Testis (tissue), 3 donors: ENCODE data around the gene ARL10. TPM values are rescaled to one million over a fixed set of nuclear protein-coding genes. Genes with fewer than 3 reads are reported as not detected.

Source experiments
- DNase-seq: peaks from one replicate; pipeline ENCODE4 v3.0.0-alpha.2; 2019
- H3K27ac ChIP-seq, 2 donors: fragments of 200-600 bp; sonication (generic); one replicate each; pipeline ENCODE4 v1.5.1; 2019
- H3K27me3 ChIP-seq: fragments of 200-600 bp; sonication (generic); one replicate; pipeline ENCODE4 v1.5.1; 2019
- H3K36me3 ChIP-seq: fragments of 200-600 bp; sonication (generic); one replicate; pipeline ENCODE4 v1.5.1; 2017; ENCODE audit warnings: low read depth; ENCODE audit errors: missing control alignments
- H3K4me1 ChIP-seq: fragments of 200-600 bp; sonication (generic); one replicate; pipeline ENCODE4 v1.5.1; 2019
- H3K4me3 ChIP-seq, 2 donors: fragments of 200-600 bp; sonication (generic); one replicate each; pipeline ENCODE4 v1.5.1; 2017 to 2019
- H3K9me3 ChIP-seq: fragments of 200-600 bp; sonication (generic); one replicate; pipeline ENCODE4 v1.5.1; 2017
- CTCF ChIP-seq, 3 experiments: fragments of 450-650 bp in 2 of 3; fragments of 200-600 bp in 1 of 3; sonication (generic) in 1 of 3; IDR thresholded peaks; one replicate each; pipeline ENCODE4 v1.5.1; 2016 to 2019; ENCODE audit warnings: antibody characterized with exemption in 3 of 3, mild to moderate bottlenecking in 2 of 3, moderate library complexity in 1 of 3
- POLR2A ChIP-seq: fragments of 450-650 bp; IDR thresholded peaks from one replicate; pipeline ENCODE4 v1.6.1; 2017; ENCODE audit warnings: antibody characterized with exemption, mild to moderate bottlenecking, moderate library complexity
- WGBS, 2 donors: methylation state at CpG; one replicate each; pipeline ENCODE4 v1.1.5; 2018; 5-methylcytosine and 5-hydroxymethylcytosine counted together
- intact Hi-C: fragments of 100-400 bp; cut with DNase I; formaldehyde crosslinking; loops from one replicate; pipeline ENCODE4 v1.15.1; 2023; ENCODE audit warnings: low total_unique reads
- polyA plus RNA-seq: library from polyadenylated mRNA; stranded (reverse); fragments of 350-450 nt; fragmentation: Illumina TruSeq; extraction: RNeasy Lipid Tissue Mini Kit (QIAGEN cat#74804); gene quantifications from one replicate; pipeline ENCODE4 v1.2.3, GENCODE V29; 2014; ENCODE audit warnings: low read depth, low replicate concordance; ENCODE audit not compliant: insufficient read depth
- total RNA-seq, 2 donors: library from RNA; depleted of rRNA; stranded (reverse); fragments of >200 nt; gene quantifications; one replicate each; pipeline ENCODE4 v1.2.3, GENCODE V29; 2016

The ARL10 gene
- total and polyA plus RNA-seq, 3 donors from 2014 or later: 5.8 to 8.9 (median 8.3) TPM

GRCh38 chr5:176334031-176334770 lies 31.1 kb upstream of the ARL10 start:
- no peak for TF ChIP-seq CTCF (IDR thresholded peaks at IDR 0.05)
- no peak for TF ChIP-seq POLR2A
- Histone ChIP-seq H3K4me1 (peaks cover 4% of the 10 kb centered on the region), H3K27ac (no peak overlapping the region), H3K27me3 (no peaks in the 10 kb centered on the region), H3K9me3 (no peaks in the 10 kb centered on the region), H3K4me3 (no peak overlapping the region), H3K36me3 (no peaks in the 10 kb centered on the region)
- intact Hi-C loops: no loop called here
- no peak for DNase-seq

- no peak overlapping the region for H3K4me3 ChIP-seq
- H3K9me3 ChIP-seq: no peaks in the 10 kb centered on the region
- intact Hi-C loops: no loop called here
- H3K4me1 ChIP-seq: peaks cover 4% of the 10 kb centered on the region
- H3K27me3 ChIP-seq: no peaks in the 10 kb centered on the region
- no peaks in the 10 kb centered on the region for H3K36me3 ChIP-seq
- peak overlapping the region in 1 of 2 donors; percentile 4 for H3K27ac ChIP-seq
- TF ChIP-seq CTCF (IDR thresholded peaks at IDR 0.05) (no peak), POLR2A (no peak)
- DNase-seq: no peak
- WGBS, 2 donors: 42 to 54% methylated on average over 1 of the region's 1 CpG
These were observed 27.4 kb upstream of the ARL10 start for GRCh38 chr5:176337913-176338312.

DNA sequence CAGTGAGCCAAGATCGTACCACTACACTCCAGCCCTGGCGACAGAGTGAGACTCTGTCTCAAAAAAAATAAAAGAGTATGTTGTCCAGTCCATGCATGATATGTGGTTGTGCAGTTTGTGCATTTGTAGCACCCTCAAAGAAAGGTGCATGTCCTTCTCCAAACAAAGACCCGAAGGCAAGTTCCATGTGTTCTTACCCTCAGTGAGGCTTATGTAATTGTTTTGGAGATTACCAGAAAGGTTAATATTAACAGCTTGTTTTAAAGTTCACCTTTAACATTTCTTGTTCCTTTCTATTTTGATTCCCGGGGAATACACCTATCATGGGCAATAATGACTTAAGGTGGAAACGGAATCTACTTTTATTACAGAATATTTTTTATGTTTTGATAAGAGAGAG lies 26.0 kb upstream of the ARL10 start:
- TF ChIP-seq POLR2A: no peak
- no peak for TF ChIP-seq CTCF (IDR thresholded peaks at IDR 0.05)
- Histone ChIP-seq H3K4me3 (no peak overlapping the region), H3K27ac (no peak overlapping the region), H3K4me1 (peaks cover 4% of the 10 kb centered on the region), H3K27me3 (no peaks in the 10 kb centered on the region), H3K9me3 (no peaks in the 10 kb centered on the region), H3K36me3 (no peaks in the 10 kb centered on the region)
- no peak for DNase-seq
- intact Hi-C loops: no loop called here
- 92 to 96% methylated on average over 5 of the region's 5 CpGs for WGBS, 2 donors

DNA sequence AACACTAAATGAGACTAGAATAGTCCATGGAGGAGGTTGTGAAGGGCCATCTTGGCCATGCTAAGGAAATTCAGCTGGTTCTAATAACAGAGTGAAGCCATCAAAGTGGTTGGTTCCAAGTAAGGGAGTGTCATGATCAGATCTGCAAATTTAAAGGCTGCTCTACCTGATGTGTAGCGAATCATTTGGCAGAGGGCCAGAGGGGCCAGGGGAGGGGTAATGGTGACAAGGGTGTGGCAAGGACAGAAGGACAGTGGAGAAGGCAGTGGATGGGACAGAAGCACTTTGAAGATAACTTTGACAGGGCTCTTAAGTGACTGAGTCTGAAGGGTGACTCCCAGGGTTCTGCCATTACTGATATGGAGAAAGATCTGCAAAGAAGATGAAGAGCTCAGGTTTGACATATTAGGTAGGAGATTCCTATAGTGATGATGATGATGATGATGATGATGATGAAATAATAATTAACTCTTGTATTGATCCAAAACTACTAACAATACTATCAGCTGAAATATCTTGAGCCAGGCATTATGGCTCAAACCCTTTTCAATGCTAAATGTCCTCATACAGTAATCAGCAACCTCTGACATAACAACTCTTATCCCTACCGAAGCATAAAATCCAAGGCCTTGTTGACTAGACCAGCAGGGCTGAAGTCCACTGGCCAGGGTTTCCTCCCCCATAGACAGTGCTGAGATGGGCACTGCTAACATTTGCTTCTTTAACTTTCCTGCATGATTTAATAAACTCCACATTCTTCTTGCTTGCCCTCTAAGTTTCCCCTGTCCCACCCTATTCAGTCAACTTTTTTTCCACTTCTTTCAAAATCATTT lies 23.7 kb upstream of the ARL10 start:
- WGBS, 2 donors: 81 to 84% methylated on average over 2 of the region's 2 CpGs
- H3K36me3 ChIP-seq: no peaks in the 10 kb centered on the region
- H3K4me1 ChIP-seq: peaks cover 4% of the 10 kb centered on the region
- intact Hi-C loops: no loop called here
- no peak overlapping the region for H3K27ac ChIP-seq
- H3K4me3 ChIP-seq: no peak overlapping the region
- no peak for DNase-seq
- no peaks in the 10 kb centered on the region for H3K9me3 ChIP-seq
- TF ChIP-seq POLR2A: no peak
- no peak for TF ChIP-seq CTCF (IDR thresholded peaks at IDR 0.05)
- H3K27me3 ChIP-seq: no peaks in the 10 kb centered on the region
